Uterus (tissue), 4 donors: ENCODE data around the gene TMEM11. TPM values are rescaled to one million over a fixed set of nuclear protein-coding genes. Genes with fewer than 3 reads are reported as not detected.

Experiments
- DNase-seq, 2 donors: peaks; one replicate each; pipeline ENCODE4 v3.0.0-alpha.2; 2019 to 2020
- H3K27ac ChIP-seq, 2 donors: fragments of 200-600 bp; sonication (generic); 1 replicate in 1 of 2; 2 replicates in 1 of 2; pipeline ENCODE4 v1.5.1; 2016 to 2018
- H3K27me3 ChIP-seq, 2 donors: fragments of 200-600 bp; sonication (generic); one replicate each; pipeline ENCODE4 v1.5.1; 2018 to 2019; ENCODE audit warnings: control low read depth in 1 of 2
- H3K36me3 ChIP-seq, 2 donors: fragments of 200-600 bp; sonication (generic); one replicate each; pipeline ENCODE4 v1.5.1; 2019; ENCODE audit warnings: control low read depth in 1 of 2
- H3K4me1 ChIP-seq, 2 donors: fragments of 200-600 bp; sonication (generic); one replicate each; pipeline ENCODE4 v1.5.1; 2018 to 2019; ENCODE audit warnings: control low read depth in 1 of 2
- H3K4me3 ChIP-seq, 2 donors: fragments of 200-600 bp; sonication (generic); 1 replicate in 1 of 2; 2 replicates in 1 of 2; pipeline ENCODE4 v1.5.1; 2018 to 2019; ENCODE audit warnings: mild to moderate bottlenecking in 1 of 2
- H3K9me3 ChIP-seq, 2 donors: fragments of 200-600 bp; sonication (generic); one replicate each; pipeline ENCODE4 v1.5.1; 2019; ENCODE audit warnings: control low read depth in 1 of 2
- POLR2A ChIP-seq, 2 donors: fragments of 450-650 bp; IDR thresholded peaks; one replicate each; pipeline ENCODE4 v1.6.1; 2016; ENCODE audit warnings: antibody characterized with exemption in 2 of 2, mild to moderate bottlenecking in 1 of 2, moderate library complexity in 1 of 2
- intact Hi-C: fragments of 100-400 bp; cut with DNase I; formaldehyde crosslinking; loops from one replicate; pipeline ENCODE4 v1.15.1; 2023; ENCODE audit warnings: low total_unique reads
- total RNA-seq, 4 donors: library from RNA; depleted of rRNA in 3 of 4; stranded (reverse); fragments of >200 nt in 3 of 4; gene quantifications; one replicate each; pipeline versions ENCODE4 v1.1.0 to v1.2.4, GENCODE V29; 2014 to 2023
- TF ChIP-seq, protein P1 (sequence below), 4 experiments: fragments of 200-600 bp in 2 of 4; fragments of 450-650 bp in 2 of 4; sonication (generic) in 2 of 4; IDR thresholded peaks; one replicate each; pipeline ENCODE4 v1.5.1; 2016 to 2019; ENCODE audit warnings: antibody characterized with exemption in 4 of 4, mild to moderate bottlenecking in 2 of 4, moderate library complexity in 1 of 4
- donor health status: DM: yes; HTN: yes; CAD: no.

Gene TMEM11
- total RNA-seq, 4 donors from 2014 or later, result 6.9 to 23.8 (median 15.3) TPM

DNA sequence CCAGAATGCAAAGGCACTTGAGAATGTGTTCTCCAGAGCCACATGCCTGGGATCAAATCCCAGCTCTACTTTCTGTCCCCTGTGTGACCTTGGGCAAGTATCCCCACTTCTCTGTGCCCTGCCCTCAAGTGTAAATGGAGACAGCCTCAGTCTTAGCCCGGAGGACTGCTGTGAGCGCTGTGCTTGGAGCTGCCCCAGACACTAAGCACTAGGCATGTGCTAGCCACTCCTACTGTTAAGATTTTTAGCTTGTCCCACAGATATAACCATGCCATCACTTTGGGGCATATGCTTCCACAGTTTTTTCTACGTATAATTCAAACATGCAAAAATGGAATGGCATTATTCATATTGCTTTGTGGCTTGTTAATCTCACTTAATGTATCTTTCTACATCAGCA, 29.4 kb downstream of the TMEM11 start:
- Histone ChIP-seq H3K36me3 (no peaks in the 10 kb centered on the region), H3K27me3 (no peaks in the 10 kb centered on the region), H3K4me3 (no peak overlapping the region), H3K9me3 (no peaks in the 10 kb centered on the region), H3K27ac (no peak overlapping the region), H3K4me1 (no peaks in the 10 kb centered on the region)
- TF ChIP-seq POLR2A (IDR thresholded peaks at IDR 0.05), result no peak
- TF ChIP-seq, protein P1, sequence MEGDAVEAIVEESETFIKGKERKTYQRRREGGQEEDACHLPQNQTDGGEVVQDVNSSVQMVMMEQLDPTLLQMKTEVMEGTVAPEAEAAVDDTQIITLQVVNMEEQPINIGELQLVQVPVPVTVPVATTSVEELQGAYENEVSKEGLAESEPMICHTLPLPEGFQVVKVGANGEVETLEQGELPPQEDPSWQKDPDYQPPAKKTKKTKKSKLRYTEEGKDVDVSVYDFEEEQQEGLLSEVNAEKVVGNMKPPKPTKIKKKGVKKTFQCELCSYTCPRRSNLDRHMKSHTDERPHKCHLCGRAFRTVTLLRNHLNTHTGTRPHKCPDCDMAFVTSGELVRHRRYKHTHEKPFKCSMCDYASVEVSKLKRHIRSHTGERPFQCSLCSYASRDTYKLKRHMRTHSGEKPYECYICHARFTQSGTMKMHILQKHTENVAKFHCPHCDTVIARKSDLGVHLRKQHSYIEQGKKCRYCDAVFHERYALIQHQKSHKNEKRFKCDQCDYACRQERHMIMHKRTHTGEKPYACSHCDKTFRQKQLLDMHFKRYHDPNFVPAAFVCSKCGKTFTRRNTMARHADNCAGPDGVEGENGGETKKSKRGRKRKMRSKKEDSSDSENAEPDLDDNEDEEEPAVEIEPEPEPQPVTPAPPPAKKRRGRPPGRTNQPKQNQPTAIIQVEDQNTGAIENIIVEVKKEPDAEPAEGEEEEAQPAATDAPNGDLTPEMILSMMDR (IDR thresholded peaks at IDR 0.05), result no peak
- intact Hi-C loops, result no loop called here
- DNase-seq, result no peak

DNA sequence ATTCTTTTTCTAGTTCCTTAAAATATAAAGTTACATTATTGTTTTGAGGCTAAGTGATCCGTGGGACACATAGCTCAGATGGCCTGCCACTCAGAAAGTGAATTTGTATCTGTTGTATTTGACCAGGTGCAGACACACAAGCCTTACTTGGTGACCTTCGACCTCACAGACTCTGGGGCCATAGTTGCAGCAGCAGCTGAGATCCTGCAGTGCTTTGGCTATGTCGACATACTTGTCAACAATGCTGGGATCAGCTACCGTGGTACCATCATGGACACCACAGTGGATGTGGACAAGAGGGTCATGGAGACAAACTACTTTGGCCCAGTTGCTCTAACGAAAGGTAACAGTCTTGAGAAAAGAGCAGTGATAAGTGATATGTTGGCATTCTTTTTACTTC, 30.5 kb downstream of the TMEM11 start:
- Histone ChIP-seq H3K4me3 (no peak overlapping the region), H3K27me3 (no peaks in the 10 kb centered on the region), H3K36me3 (no peaks in the 10 kb centered on the region), H3K9me3 (no peaks in the 10 kb centered on the region), H3K27ac (no peak overlapping the region), H3K4me1 (no peaks in the 10 kb centered on the region)
- TF ChIP-seq POLR2A (IDR thresholded peaks at IDR 0.05), result no peak
- TF ChIP-seq, protein P1 (IDR thresholded peaks at IDR 0.05), result no peak
- intact Hi-C loops, result no loop called here
- no peak for DNase-seq

DNA sequence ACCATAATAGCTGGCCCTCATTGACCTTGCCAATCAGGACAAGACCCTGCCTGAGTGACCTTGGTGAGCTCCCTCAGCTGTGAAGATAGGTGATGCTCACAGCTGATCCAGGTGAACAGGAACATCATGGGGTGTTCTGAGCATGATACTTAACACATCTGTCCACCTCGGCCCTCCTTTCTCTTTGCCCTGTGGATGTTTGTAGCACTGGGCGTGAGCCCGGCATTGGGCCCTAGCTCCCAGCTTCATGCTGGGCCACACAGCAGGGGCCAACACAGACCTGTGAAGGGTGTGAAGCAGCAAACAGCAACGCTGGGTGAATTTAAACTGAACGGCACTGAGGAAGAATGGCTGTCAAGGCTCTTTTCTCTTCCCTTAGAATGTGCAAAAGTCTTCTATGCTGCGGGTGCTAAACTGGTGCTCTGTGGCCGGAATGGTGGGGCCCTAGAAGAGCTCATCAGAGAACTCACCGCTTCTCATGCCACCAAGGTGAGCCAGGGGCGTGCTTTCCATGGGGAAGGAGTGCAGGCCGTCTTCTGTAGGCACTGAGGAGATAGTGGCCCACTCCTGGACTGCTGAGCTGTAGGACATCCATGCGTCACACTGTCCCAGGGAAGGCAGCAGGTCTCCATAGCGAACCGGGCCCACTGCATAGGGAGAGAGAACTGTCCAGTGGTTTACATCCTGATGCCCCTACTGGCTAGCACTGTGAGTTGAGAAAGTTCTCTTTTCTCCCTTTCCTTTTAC, 35.9 kb downstream of the TMEM11 start:
- no peaks in the 10 kb centered on the region for H3K9me3 ChIP-seq
- H3K27me3 ChIP-seq, result no peaks in the 10 kb centered on the region
- peak in 1 of 2 donors; percentile 5 for DNase-seq
- no peak overlapping the region for H3K27ac ChIP-seq
- H3K4me3 ChIP-seq, result no peak overlapping the region
- no peaks in the 10 kb centered on the region for H3K36me3 ChIP-seq
- intact Hi-C loops, result no loop called here
- TF ChIP-seq POLR2A (IDR thresholded peaks at IDR 0.05), result no peak
- TF ChIP-seq, protein P1 (IDR thresholded peaks at IDR 0.05), result no peak
- H3K4me1 ChIP-seq, result no peaks in the 10 kb centered on the region

DNA sequence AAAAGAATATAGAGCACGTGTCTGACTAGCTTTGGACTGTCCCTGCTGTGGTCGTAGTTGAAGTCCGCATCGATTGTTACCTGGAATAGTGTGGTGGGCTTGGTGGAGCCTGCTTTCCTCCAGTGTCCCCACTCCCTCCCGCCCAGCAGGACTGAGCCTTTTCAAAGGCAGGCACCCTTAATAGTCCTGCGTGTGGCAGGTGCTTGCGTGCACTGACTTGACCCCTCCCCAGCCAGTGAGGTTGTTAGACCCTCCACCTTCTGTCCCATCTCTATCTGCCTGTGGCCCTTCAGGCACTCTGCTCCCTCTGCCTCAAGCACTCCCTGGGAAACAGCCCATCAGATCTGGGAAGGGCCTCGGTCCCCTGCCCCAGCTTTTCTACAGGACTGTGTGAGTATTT, 36.6 kb downstream of the TMEM11 start:
- TF ChIP-seq, protein P1 (IDR thresholded peaks at IDR 0.05), result no peak
- no peak for TF ChIP-seq POLR2A (IDR thresholded peaks at IDR 0.05)
- no peak overlapping the region for H3K27ac ChIP-seq
- no peak overlapping the region for H3K4me3 ChIP-seq
- no peaks in the 10 kb centered on the region for H3K36me3 ChIP-seq
- H3K27me3 ChIP-seq, result no peaks in the 10 kb centered on the region
- intact Hi-C loops, result no loop called here
- peak in 1 of 2 donors; percentile 3 for DNase-seq
- no peaks in the 10 kb centered on the region for H3K4me1 ChIP-seq
- no peaks in the 10 kb centered on the region for H3K9me3 ChIP-seq

DNA sequence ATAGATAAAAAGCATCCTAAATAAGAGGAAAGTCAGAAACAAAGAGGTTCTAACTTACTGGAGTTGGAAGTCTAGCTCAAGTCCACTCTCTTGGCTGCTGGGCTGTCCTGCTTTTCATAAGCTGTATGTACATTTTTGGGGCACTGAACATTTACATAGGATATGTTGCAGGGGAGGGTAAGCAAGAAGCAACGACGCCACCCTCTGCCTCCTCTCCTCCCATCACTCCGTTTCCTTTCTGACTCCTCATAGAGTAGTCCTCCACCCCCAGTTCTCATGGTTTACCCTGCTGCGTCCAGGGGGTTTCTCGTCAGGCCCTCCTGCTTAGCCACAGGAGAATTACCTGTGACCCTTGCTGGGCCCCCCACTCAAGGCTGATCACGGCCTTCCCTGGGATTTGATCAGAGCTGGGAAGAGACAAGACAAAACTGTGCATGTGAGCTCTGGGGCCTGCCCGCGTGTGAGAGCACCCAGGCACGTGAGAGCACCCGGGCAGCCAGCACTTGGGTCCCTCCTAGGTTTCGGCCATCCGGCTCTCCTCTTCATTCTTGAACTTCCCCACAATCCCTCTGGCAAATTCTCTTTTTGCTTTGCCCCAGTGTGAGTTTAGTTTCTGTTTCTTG, 37.1 kb downstream of the TMEM11 start:
- TF ChIP-seq, protein P1 (IDR thresholded peaks at IDR 0.05), result no peak
- TF ChIP-seq POLR2A (IDR thresholded peaks at IDR 0.05), result no peak
- H3K27ac ChIP-seq, result no peak overlapping the region
- no peaks in the 10 kb centered on the region for H3K27me3 ChIP-seq
- H3K4me3 ChIP-seq, result no peak overlapping the region
- H3K9me3 ChIP-seq, result no peaks in the 10 kb centered on the region
- DNase-seq, result peak in 1 of 2 donors; percentile 3
- intact Hi-C loops, result no loop called here
- no peaks in the 10 kb centered on the region for H3K4me1 ChIP-seq
- no peaks in the 10 kb centered on the region for H3K36me3 ChIP-seq
